ENCODE data around the gene LTK.

DNA sequence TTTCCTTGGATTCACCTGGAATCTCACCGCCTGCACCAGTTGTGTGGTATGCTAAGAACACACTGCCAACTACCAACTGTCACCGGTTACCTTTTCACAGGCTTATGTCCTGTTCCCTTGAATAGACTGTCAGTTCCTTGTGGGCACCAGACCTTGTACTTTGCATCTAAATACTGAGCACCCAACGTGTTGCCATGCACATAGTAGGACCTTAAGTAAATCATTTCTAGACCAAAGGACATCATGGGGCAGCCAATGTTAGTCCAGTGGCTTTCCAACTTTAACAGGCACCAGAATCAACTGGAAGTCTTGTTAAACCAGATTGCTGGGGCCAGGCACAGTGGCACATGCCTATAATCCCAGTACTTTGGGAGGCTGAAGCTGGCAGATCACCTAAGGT lies 31.6 kb upstream of the LTK start:
- TF ChIP-seq, protein P1, sequence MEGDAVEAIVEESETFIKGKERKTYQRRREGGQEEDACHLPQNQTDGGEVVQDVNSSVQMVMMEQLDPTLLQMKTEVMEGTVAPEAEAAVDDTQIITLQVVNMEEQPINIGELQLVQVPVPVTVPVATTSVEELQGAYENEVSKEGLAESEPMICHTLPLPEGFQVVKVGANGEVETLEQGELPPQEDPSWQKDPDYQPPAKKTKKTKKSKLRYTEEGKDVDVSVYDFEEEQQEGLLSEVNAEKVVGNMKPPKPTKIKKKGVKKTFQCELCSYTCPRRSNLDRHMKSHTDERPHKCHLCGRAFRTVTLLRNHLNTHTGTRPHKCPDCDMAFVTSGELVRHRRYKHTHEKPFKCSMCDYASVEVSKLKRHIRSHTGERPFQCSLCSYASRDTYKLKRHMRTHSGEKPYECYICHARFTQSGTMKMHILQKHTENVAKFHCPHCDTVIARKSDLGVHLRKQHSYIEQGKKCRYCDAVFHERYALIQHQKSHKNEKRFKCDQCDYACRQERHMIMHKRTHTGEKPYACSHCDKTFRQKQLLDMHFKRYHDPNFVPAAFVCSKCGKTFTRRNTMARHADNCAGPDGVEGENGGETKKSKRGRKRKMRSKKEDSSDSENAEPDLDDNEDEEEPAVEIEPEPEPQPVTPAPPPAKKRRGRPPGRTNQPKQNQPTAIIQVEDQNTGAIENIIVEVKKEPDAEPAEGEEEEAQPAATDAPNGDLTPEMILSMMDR (IDR thresholded peaks at IDR 0.05), result no peak
- no peak for TF ChIP-seq EZH2phosphoT487 (IDR thresholded peaks at IDR 0.05)
- TF ChIP-seq EZH2 (IDR thresholded peaks at IDR 0.05), result no peak
